ENCODE measurements around the gene PLA2G10. TPM values are rescaled to one million over a fixed set of nuclear protein-coding genes. Genes with fewer than 3 reads are reported as not detected.
"Not testable (repeated sequence)": the region's sequence is repeated elsewhere in the genome, so short reads cannot be mapped to it uniquely, and the experiment has no call there.

PLA2G10 gene
- 7.1 TPM for total RNA-seq
- long read RNA-seq, transcript PLA2G10-201 (4 exons, 1,000 nt) = major isoform, 9 of 21 reads
- long read RNA-seq, partial matches to known transcripts = 2 of 21 reads
- long read RNA-seq, other reads (novel, unspliced or antisense) = 9 of 21 reads

GRCh38 chr16:14694129-14694528, at the start of gene PLA2G10:
TSS of gene PLA2G10 (minus strand) at chr16:14694308. CDS start at chr16:14694229, 79 bp downstream.
- peak; percentile 85 to 92 for ATAC-seq
- H3K4me1 ChIP-seq; H3K4me3 ChIP-seq; H3K36me3 ChIP-seq; H3K27me3 ChIP-seq (ENCODE audit: low read depth); H3K27ac ChIP-seq; intact Hi-C loops (cut with DNase I); DNase-seq; H3K9me3 ChIP-seq: not testable (repeated sequence)

GRCh38 chr16:14742273-14743128, 48.4 kb upstream of the PLA2G10 start, which contains the start of gene NPIPA2:
TSS of gene NPIPA2 (plus strand) at chr16:14742533. CDS start at chr16:14748066, 5,533 bp downstream.
- H3K9me3 ChIP-seq; H3K36me3 ChIP-seq; DNase-seq; intact Hi-C loops (cut with DNase I); H3K4me3 ChIP-seq; H3K27ac ChIP-seq; H3K4me1 ChIP-seq; H3K27me3 ChIP-seq (ENCODE audit: low read depth): not testable (repeated sequence)
- ATAC-seq = peak; percentile 99 to 100

GRCh38 chr16:14741794-14742193, 47.7 kb upstream of the PLA2G10 start:
- ATAC-seq; intact Hi-C loops (cut with DNase I); H3K36me3 ChIP-seq: not testable (repeated sequence)

GRCh38 chr16:14740832-14741385, 46.8 kb upstream of the PLA2G10 start:
- intact Hi-C loops (cut with DNase I); H3K27me3 ChIP-seq (ENCODE audit: low read depth); H3K9me3 ChIP-seq; H3K36me3 ChIP-seq; H3K4me1 ChIP-seq; DNase-seq; H3K4me3 ChIP-seq; H3K27ac ChIP-seq: not testable (repeated sequence)
- peak in 1 of 2 donors; percentile 53 for ATAC-seq

More at GRCh38 chr16:14741794-14742193, 47.7 kb upstream of the PLA2G10 start:
- DNase-seq; H3K27me3 ChIP-seq (ENCODE audit: low read depth); H3K9me3 ChIP-seq; H3K4me1 ChIP-seq; H3K27ac ChIP-seq; H3K4me3 ChIP-seq: not testable (repeated sequence)

GRCh38 chr16:14733233-14733632, 39.1 kb upstream of the PLA2G10 start:
- H3K27me3 ChIP-seq (ENCODE audit: low read depth); H3K36me3 ChIP-seq; intact Hi-C loops (cut with DNase I); H3K4me3 ChIP-seq; DNase-seq; H3K4me1 ChIP-seq; H3K27ac ChIP-seq; H3K9me3 ChIP-seq: not testable (repeated sequence)
- ATAC-seq = peak; percentile 87 to 91

- H3K9me3 ChIP-seq; intact Hi-C loops (cut with DNase I); H3K27ac ChIP-seq; H3K4me1 ChIP-seq; H3K36me3 ChIP-seq; H3K4me3 ChIP-seq; DNase-seq; H3K27me3 ChIP-seq (ENCODE audit: low read depth): not testable (repeated sequence)
- peak; percentile 100 for ATAC-seq
Measured at GRCh38 chr16:14703156-14704011, 9.3 kb upstream of the PLA2G10 start, which contains the start of gene NPIPA3. TSS of gene NPIPA3 (plus strand) at chr16:14703411. CDS start at chr16:14708944, 5,533 bp downstream.

GRCh38 chr16:14702672-14703071, 8.6 kb upstream of the PLA2G10 start:
- H3K4me1 ChIP-seq; DNase-seq; H3K36me3 ChIP-seq; ATAC-seq; H3K9me3 ChIP-seq; intact Hi-C loops (cut with DNase I); H3K4me3 ChIP-seq; H3K27ac ChIP-seq; H3K27me3 ChIP-seq (ENCODE audit: low read depth): not testable (repeated sequence)

- H3K9me3 ChIP-seq; H3K4me1 ChIP-seq; H3K36me3 ChIP-seq; H3K4me3 ChIP-seq; H3K27ac ChIP-seq; H3K27me3 ChIP-seq (ENCODE audit: low read depth); intact Hi-C loops (cut with DNase I); DNase-seq: not testable (repeated sequence)
- ATAC-seq = peak; percentile 37 to 41
Measured at GRCh38 chr16:14701859-14702258, 7.8 kb upstream of the PLA2G10 start.

- H3K27me3 ChIP-seq (ENCODE audit: low read depth); H3K9me3 ChIP-seq; H3K4me3 ChIP-seq; intact Hi-C loops (cut with DNase I); DNase-seq; H3K36me3 ChIP-seq; H3K4me1 ChIP-seq: not testable (repeated sequence)
- peak overlapping the region; percentile 50 for H3K27ac ChIP-seq
- peak; percentile 76 to 97 for ATAC-seq
Measured at GRCh38 chr16:14685870-14686793, 8.0 kb downstream of the PLA2G10 start.
